ENCODE data around the gene EPHB2.
A peak's percentile ranks its signal among the peaks of the same experiment; 100 is the strongest.
"Not testable (repeated sequence)": the region's sequence is repeated elsewhere in the genome, so short reads cannot be mapped to it uniquely, and the experiment has no call there.

Gene EPHB2

GRCh38 chr1:22691031-22691753, 19.4 kb upstream of the EPHB2 start:
- DNase-seq: no peak

- no peak for DNase-seq
Observed at GRCh38 chr1:22694172-22694571, 16.5 kb upstream of the EPHB2 start.

GRCh38 chr1:22696610-22697009, 14.0 kb upstream of the EPHB2 start:
- DNase-seq: no peak

- no peak for DNase-seq
Observed at GRCh38 chr1:22697980-22698379, 12.7 kb upstream of the EPHB2 start.

- DNase-seq: no peak
Observed at GRCh38 chr1:22699681-22700520, 10.7 kb upstream of the EPHB2 start.

GRCh38 chr1:22702296-22703085, 8.1 kb upstream of the EPHB2 start:
- no peak for DNase-seq

GRCh38 chr1:22704440-22705067, 6.1 kb upstream of the EPHB2 start:
- DNase-seq: peak; percentile 75

GRCh38 chr1:22705586-22705985, 5.1 kb upstream of the EPHB2 start:
- DNase-seq: no peak

- DNase-seq: not testable (repeated sequence)
Observed at GRCh38 chr1:22706100-22706499, 4.5 kb upstream of the EPHB2 start.

GRCh38 chr1:22708777-22709176, 1.9 kb upstream of the EPHB2 start:
- DNase-seq: no peak

- no peak for DNase-seq
Observed at GRCh38 chr1:22709227-22709626, 1.4 kb upstream of the EPHB2 start.

- DNase-seq: peak; percentile 52
Observed at GRCh38 chr1:22709891-22710700, 543 bp upstream of the EPHB2 start.

GRCh38 chr1:22711071-22711470, 432 bp downstream of the EPHB2 start:
- DNase-seq: no peak

GRCh38 chr1:22711591-22712501, 1.2 kb downstream of the EPHB2 start:
- no peak for DNase-seq

- DNase-seq: peak; percentile 27
Observed at GRCh38 chr1:22712502-22713271, 2.0 kb downstream of the EPHB2 start.

GRCh38 chr1:22714455-22714854, 3.8 kb downstream of the EPHB2 start:
- no peak for DNase-seq

- DNase-seq: no peak
Observed at GRCh38 chr1:22717037-22717760, 6.6 kb downstream of the EPHB2 start.

- no peak for DNase-seq
Observed at GRCh38 chr1:22721122-22721873, 10.7 kb downstream of the EPHB2 start.
